Testis (tissue), 2 donors: ENCODE measurements around the gene HMCN1.

Experiments used
- CTCF ChIP-seq, 3 experiments: fragments of 450-650 bp in 2 of 3; fragments of 200-600 bp in 1 of 3; sonication (generic) in 1 of 3; IDR thresholded peaks; one replicate each; pipeline ENCODE4 v1.5.1; 2016 to 2019; ENCODE audit warnings: antibody characterized with exemption in 3 of 3, mild to moderate bottlenecking in 2 of 3, moderate library complexity in 1 of 3
- POLR2A ChIP-seq: fragments of 450-650 bp; IDR thresholded peaks from one replicate; pipeline ENCODE4 v1.6.1; 2017; ENCODE audit warnings: antibody characterized with exemption, mild to moderate bottlenecking, moderate library complexity

GRCh38 chr1:186235696-186236095, 501.5 kb downstream of the HMCN1 start:
- TF ChIP-seq CTCF (IDR thresholded peaks at IDR 0.05) (no peak), POLR2A (no peak)
